ENCODE data around the gene PPP2R5B. TPM values are rescaled to one million over a fixed set of nuclear protein-coding genes. Genes with fewer than 3 reads are reported as not detected.

PPP2R5B gene
- total and polyA plus RNA-seq, 8 donors, result 6.3 to 24.2 (median 12.1) TPM

- intact Hi-C loops (cut with DNase I), result no loop called here
- FAIRE-seq (no peak), DNase-seq (peak in 3 of 6 donors; percentile 10 to 66 (median 42)), ATAC-seq (no peak)
- 84 to 90% methylated on average over 22 of the region's 22 CpGs for WGBS, 2 donors
- Histone ChIP-seq H3K27ac (no peak overlapping the region), H3K4me1 (peaks cover 0 to 4% (median 0%) of the 10 kb centered on the region in 3 donors), H3K36me3 (peaks cover 2 to 16% (median 2%) of the 10 kb centered on the region in 3 donors), H3K9me3 (no peaks in the 10 kb centered on the region), H3K27me3 (no peaks in the 10 kb centered on the region), H3K4me3 (no peak overlapping the region)
- no peak for TF ChIP-seq CTCF (IDR thresholded peaks at IDR 0.05)
Measured at GRCh38 chr11:64926689-64927088, 2.2 kb downstream of the PPP2R5B start.

GRCh38 chr11:64928957-64929356 lies 4.5 kb downstream of the PPP2R5B start:
- WGBS, 2 donors, result 98% methylated on average over 2 of the region's 2 CpGs
- Histone ChIP-seq H3K4me3 (no peak overlapping the region), H3K9me3 (no peaks in the 10 kb centered on the region), H3K27me3 (no peaks in the 10 kb centered on the region), H3K4me1 (peaks cover 0 to 2% (median 2%) of the 10 kb centered on the region in 3 donors), H3K27ac (no peak overlapping the region), H3K36me3 (peaks cover 2 to 16% (median 2%) of the 10 kb centered on the region in 3 donors)
- intact Hi-C loops (cut with DNase I), result no loop called here
- no peak for TF ChIP-seq CTCF (IDR thresholded peaks at IDR 0.05)
- ATAC-seq (no peak), DNase-seq (no peak), FAIRE-seq (no peak)

GRCh38 chr11:64929625-64930024 lies 5.1 kb downstream of the PPP2R5B start:
- intact Hi-C loops (cut with DNase I), result no loop called here
- no peak for TF ChIP-seq CTCF (IDR thresholded peaks at IDR 0.05)
- ATAC-seq, result no peak
- H3K27me3 ChIP-seq, result no peaks in the 10 kb centered on the region
- H3K4me1 ChIP-seq, result peaks cover 0 to 8% (median 4%) of the 10 kb centered on the region in 3 donors
- 85 to 91% methylated on average over 7 of the region's 7 CpGs for WGBS, 2 donors
- peaks cover 2 to 16% (median 2%) of the 10 kb centered on the region in 3 donors for H3K36me3 ChIP-seq
- H3K9me3 ChIP-seq, result no peaks in the 10 kb centered on the region
- no peak overlapping the region for H3K4me3 ChIP-seq
- FAIRE-seq, result no peak
- H3K27ac ChIP-seq, result no peak overlapping the region
- no peak for DNase-seq

- ATAC-seq (no peak), DNase-seq (no peak), FAIRE-seq (no peak)
- no peak for TF ChIP-seq CTCF (IDR thresholded peaks at IDR 0.05)
- WGBS, 2 donors, result 94 to 98% methylated on average over 6 of the region's 6 CpGs
- H3K9me3 ChIP-seq, result no peaks in the 10 kb centered on the region
- H3K27ac ChIP-seq, result no peak overlapping the region
- H3K4me1 ChIP-seq, result peaks cover 0 to 14% (median 4%) of the 10 kb centered on the region in 3 donors
- H3K36me3 ChIP-seq, result peaks cover 2 to 16% (median 2%) of the 10 kb centered on the region in 3 donors
- intact Hi-C loops (cut with DNase I), result no loop called here
- H3K4me3 ChIP-seq, result no peak overlapping the region
- no peaks in the 10 kb centered on the region for H3K27me3 ChIP-seq
Measured at GRCh38 chr11:64930340-64930739, 5.9 kb downstream of the PPP2R5B start.

GRCh38 chr11:64931290-64931689 lies 6.8 kb downstream of the PPP2R5B start:
- no peak overlapping the region for H3K27ac ChIP-seq
- no peak for TF ChIP-seq CTCF (IDR thresholded peaks at IDR 0.05)

More at GRCh38 chr11:64931290-64931689, 6.8 kb downstream of the PPP2R5B start:
- Histone ChIP-seq H3K4me3 (no peak overlapping the region), H3K36me3 (peaks cover 2 to 16% (median 2%) of the 10 kb centered on the region in 3 donors), H3K4me1 (peaks cover 0 to 17% (median 4%) of the 10 kb centered on the region in 3 donors), H3K27me3 (no peaks in the 10 kb centered on the region), H3K9me3 (no peaks in the 10 kb centered on the region)
- FAIRE-seq, result no peak
- intact Hi-C loops (cut with DNase I), result no loop called here
- 95 to 96% methylated on average over 7 of the region's 7 CpGs for WGBS, 2 donors
- no peak for DNase-seq
- no peak for ATAC-seq
